Mucosa of descending colon (tissue), 3 donors: ENCODE results near the gene SLC47A1. TPM values are rescaled to one million over a fixed set of nuclear protein-coding genes. Genes with fewer than 3 reads are reported as not detected.

Experiments
- ATAC-seq: fragments of 200-7000 bp; cut with Tn5 transposase; one replicate; pipeline ENCODE4 v1.9.1; 2020; ENCODE audit warnings: mild to moderate bottlenecking, moderate library complexity
- DNase-seq, 3 donors: peaks; one replicate each; pipeline ENCODE4 v3.0.0-alpha.2; 2020
- H3K36me3 ChIP-seq: fragments of 200-600 bp; one replicate; pipeline ENCODE4 v1.8.0; 2021; ENCODE audit warnings: low read depth, mild to moderate bottlenecking
- H3K4me1 ChIP-seq: fragments of 200-600 bp; one replicate; pipeline ENCODE4 v1.8.0; 2021; ENCODE audit warnings: low read depth, mild to moderate bottlenecking
- H3K4me3 ChIP-seq: fragments of 200-600 bp; one replicate; pipeline ENCODE4 v1.8.0; 2021; ENCODE audit warnings: mild to moderate bottlenecking
- H3K9me3 ChIP-seq: fragments of 200-600 bp; one replicate; pipeline ENCODE4 v1.8.0; 2021; ENCODE audit warnings: mild to moderate bottlenecking
- intact Hi-C, 2 donors: fragments of 100-400 bp; cut with DNase I in 1 of 2; cut with micrococcal nuclease in 1 of 2; formaldehyde crosslinking; loops; one replicate each; pipeline versions ENCODE4 v1.11.0 to v1.11.1; 2022; cut with DNase I, micrococcal nuclease
- total RNA-seq, 3 donors: library from RNA; stranded (reverse); fragmentation: NEBNext Ultra II Directional in 2 of 3; extraction: Animal tissue kit (Norgen Biotek cat#: 25700) in 2 of 3; gene quantifications; one replicate each; pipeline versions ENCODE4 v1.2.1 to v1.2.4, GENCODE V29; 2021 to 2023
- TF ChIP-seq, protein P1 (sequence below): fragments of 200-600 bp; IDR thresholded peaks from one replicate; pipeline ENCODE4 v1.8.0; 2022; ENCODE audit warnings: antibody characterized with exemption, mild to moderate bottlenecking
- donor health status: DM: no; HTN: no; CAD: no; lungs with moderate emphysema.
- donor health status: DM: no; HTN: no; CAD: no.
- donor health status: DM: no; HTN: yes; CAD: no.

The SLC47A1 gene
- total RNA-seq, 3 donors from 2014 or later, result 1.0 to 2.9 (median 2.3) TPM

DNA sequence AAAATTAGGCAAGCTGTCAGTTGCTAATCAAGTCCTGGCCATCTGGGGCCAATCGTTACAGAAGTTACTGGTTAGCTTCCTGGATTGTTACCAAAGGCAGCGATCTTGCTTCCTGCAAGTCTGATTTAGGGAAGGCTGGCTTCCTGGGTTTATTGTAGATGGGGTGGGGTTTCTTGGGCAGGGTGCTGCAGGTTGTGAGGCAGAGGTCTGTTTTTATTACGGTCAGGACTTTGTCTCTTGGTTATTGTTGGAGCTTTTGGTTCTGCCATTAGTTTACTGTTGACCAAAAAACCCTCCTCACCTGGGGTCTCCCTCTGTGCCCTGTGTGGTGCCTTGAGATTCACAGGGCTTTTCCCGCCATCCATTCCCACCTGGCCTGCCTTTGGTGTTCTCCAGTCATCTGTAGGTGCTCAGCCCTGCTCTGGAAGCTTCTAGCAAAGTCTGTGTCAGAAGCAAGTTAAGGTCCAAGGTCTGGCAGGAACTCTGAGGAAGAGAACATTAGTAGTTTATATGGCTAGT lies 36.9 kb downstream of the SLC47A1 start:
- Histone ChIP-seq H3K36me3 (no peaks in the 10 kb centered on the region), H3K9me3 (no peaks in the 10 kb centered on the region), H3K4me3 (no peak overlapping the region), H3K4me1 (peaks cover 14% of the 10 kb centered on the region)
- intact Hi-C loops, result no loop called here
- TF ChIP-seq, protein P1, sequence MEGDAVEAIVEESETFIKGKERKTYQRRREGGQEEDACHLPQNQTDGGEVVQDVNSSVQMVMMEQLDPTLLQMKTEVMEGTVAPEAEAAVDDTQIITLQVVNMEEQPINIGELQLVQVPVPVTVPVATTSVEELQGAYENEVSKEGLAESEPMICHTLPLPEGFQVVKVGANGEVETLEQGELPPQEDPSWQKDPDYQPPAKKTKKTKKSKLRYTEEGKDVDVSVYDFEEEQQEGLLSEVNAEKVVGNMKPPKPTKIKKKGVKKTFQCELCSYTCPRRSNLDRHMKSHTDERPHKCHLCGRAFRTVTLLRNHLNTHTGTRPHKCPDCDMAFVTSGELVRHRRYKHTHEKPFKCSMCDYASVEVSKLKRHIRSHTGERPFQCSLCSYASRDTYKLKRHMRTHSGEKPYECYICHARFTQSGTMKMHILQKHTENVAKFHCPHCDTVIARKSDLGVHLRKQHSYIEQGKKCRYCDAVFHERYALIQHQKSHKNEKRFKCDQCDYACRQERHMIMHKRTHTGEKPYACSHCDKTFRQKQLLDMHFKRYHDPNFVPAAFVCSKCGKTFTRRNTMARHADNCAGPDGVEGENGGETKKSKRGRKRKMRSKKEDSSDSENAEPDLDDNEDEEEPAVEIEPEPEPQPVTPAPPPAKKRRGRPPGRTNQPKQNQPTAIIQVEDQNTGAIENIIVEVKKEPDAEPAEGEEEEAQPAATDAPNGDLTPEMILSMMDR, result no peak
- peak in 2 of 3 donors; percentile 39 to 68 for DNase-seq
- ATAC-seq, result peak; percentile 90

DNA sequence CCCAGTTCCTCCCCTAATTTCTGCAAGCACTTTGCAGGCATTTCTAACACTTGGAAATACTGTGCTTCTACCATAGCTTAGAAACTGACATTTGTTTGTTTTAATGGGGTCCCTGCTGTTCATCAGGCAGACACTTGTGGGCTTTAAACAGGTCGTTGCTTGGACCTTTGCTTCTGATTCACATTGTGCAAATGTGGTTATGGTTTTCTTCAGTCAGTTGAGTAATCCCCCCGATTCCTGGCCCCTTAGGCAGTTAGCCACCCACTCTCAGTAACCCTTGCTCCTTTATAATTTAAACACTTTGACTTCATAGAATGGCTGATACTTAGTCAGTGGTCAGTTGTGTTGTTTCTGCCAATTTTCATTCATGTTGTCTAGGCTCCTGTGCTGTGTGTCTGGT lies 39.4 kb downstream of the SLC47A1 start:
- H3K4me1 ChIP-seq, result peaks cover 14% of the 10 kb centered on the region
- H3K9me3 ChIP-seq, result no peaks in the 10 kb centered on the region
- ATAC-seq, result no peak
- no peaks in the 10 kb centered on the region for H3K36me3 ChIP-seq
- DNase-seq, result no peak
- TF ChIP-seq, protein P1, result no peak
- intact Hi-C loops, result no loop called here
- H3K4me3 ChIP-seq, result no peak overlapping the region

DNA sequence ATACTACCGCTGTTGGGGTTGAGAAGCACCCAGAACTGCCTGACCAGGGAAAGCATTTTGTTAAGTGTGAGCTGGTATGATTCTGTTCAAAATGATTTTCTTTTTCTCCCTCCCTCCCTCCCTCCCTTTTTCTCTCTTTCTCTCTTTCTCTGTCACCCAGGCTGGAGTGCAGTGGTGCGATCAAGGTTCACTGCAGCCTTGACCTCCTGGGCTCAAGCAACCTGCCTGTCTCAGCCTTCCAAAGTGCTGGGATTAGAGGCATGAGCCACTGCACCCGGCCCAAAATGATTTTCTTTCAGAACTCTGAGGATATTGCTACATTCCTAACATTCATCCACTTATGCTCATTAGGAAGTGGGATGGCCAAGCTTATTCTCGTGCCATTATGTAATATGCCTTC lies 41.3 kb downstream of the SLC47A1 start:
- H3K9me3 ChIP-seq, result no peaks in the 10 kb centered on the region
- peaks cover 13% of the 10 kb centered on the region for H3K4me1 ChIP-seq
- intact Hi-C loops, result no loop called here
- H3K4me3 ChIP-seq, result no peak overlapping the region
- no peak for DNase-seq
- TF ChIP-seq, protein P1, result no peak
- no peak for ATAC-seq
- H3K36me3 ChIP-seq, result no peaks in the 10 kb centered on the region

DNA sequence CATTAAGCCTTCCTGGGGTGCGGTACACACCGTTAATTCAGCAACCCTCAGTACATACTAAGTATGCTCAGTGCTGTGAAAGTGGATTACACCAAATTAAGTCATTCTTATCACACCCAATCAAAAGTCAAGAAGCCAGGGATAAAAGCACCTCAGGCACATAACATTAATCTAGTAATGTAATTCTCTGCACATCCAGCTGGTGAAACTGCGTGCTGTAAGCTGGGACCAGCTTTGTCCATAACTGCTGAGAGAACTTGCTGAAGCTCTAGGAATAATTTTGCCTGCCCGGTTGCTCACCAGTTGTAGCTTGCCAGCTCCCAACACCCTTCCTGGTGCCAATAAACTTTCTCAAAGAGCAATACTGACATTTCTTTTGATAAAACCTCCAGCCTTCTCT lies 44.9 kb downstream of the SLC47A1 start:
- H3K4me1 ChIP-seq, result no peaks in the 10 kb centered on the region
- no peak for ATAC-seq
- H3K4me3 ChIP-seq, result no peak overlapping the region
- no peaks in the 10 kb centered on the region for H3K9me3 ChIP-seq
- TF ChIP-seq, protein P1, result no peak
- H3K36me3 ChIP-seq, result no peaks in the 10 kb centered on the region
- DNase-seq, result no peak
- intact Hi-C loops, result no loop called here

DNA sequence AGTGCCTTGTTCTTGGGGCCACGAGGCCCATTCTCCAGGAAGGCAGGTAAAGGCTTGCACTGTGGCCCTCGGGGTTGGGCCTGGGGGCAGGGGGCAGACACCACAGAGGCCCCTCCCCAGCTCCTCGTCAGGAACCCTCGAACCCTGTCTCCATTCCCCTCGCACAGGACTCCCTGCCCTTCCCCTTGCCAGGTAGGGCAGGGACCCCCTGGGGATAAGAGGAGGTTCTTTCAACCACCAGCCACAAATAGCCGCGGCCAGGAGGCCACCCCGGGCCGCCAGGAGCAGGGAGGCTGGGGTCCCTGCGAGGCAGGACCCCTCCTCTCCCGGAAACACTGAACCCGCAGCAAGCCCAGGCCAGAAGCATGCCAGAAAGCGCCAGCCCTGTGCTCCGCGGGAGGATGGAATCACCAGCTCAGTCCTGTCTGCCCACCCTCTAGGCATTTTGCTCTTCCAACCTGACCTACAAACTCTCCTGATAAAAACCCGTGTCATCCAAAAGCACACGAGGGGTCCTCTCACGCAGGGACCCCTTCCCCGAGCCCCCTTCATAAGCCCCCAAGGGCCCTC lies 45.6 kb downstream of the SLC47A1 start:
- TF ChIP-seq, protein P1, result no peak
- Histone ChIP-seq H3K9me3 (no peaks in the 10 kb centered on the region), H3K4me1 (no peaks in the 10 kb centered on the region), H3K4me3 (no peak overlapping the region), H3K36me3 (no peaks in the 10 kb centered on the region)
- DNase-seq (no peak), ATAC-seq (no peak)
- intact Hi-C loops, result no loop called here
